ENCODE data around the gene FOXP4.

The FOXP4 gene

DNA sequence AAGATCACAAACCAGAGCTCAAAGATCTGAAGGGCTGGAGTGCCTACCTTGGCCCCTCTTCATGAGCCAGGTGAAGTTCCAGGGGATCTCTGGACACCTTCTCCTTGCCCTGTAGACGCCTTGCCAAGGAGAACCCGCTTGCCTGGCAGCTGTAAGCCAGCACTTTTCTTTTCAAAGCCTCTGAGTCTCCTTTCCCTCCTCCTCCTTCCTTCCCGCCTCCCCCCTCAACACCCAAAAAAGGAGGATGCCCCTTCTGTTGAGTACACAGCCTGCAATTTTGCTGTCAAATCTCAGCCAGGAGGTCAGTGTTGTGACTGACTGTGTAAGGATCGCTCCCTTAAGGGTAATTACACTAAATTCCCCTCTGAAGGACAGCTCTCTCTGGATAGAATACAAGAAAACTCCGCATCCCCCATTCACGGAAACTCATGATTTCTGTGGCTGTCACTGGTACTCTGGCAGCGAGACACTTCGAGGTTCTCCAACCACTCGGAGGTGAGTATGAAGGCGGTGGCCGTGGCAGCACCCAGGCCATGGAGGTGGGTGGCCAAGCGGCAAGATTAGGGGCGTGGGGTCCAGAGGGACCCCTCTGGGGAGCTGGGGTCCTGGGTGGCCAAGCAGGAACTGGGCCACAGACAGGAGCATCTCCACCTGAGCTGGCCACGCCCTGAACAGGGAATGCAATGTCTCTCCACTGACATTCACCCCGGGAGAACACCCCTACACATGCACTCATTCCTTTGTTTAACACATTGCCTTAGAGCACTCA, 23.2 kb upstream of the FOXP4 start:
- no peak for DNase-seq

DNA sequence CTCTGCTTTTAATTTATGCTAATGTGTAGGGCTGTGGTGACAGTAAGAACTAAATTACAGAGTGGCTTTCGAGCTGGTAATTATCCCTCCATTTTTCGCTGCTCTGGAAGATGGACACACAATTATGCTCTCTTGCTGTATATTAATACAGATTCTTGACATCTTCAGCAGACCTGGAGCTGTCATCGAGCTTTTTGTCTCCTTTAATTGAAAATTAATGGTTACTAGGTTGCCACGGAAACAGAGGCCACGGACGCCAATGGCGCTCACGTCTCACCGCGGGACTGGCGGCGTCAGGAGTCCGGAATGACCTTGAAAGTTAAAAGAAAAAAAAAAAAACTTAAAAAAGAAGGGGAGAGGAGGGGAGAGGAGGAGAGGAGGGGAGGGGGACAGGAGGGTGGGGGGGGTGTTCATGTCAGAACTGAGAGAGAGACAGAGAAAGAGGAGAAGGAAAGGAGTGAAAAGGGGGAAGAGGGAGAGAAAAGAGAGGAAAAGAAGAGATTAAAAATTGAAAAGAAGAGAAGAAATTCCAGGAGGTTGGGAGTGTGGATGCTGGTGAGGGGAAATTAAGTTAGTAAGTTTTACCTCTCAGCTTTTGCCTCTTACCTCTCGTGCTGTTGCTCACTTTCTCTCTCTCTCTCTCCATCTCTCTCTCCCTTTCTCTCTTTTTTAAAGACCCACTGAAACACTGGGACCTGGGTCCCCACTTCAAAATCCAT, 22.1 kb upstream of the FOXP4 start:
- no peak for DNase-seq

DNA sequence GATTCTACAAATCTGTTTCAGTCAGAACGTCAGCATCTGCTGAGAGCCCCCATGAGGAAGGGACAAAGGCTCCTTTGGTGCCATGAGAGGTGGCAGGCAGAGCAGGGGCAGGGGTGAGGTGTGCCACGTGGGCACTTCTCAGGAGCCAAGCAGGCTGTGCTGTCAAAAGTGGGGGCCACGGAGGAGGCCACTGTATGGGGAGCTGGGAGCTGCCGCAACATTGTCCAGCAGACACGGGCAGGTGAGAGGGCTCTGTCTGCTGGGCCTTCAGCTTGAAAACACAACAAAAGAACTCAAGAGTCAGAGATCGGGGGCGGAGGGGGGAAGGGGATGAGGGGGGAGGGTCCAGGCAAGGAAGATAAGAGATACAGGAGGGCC, 21.6 kb upstream of the FOXP4 start:
- no peak for DNase-seq

DNA sequence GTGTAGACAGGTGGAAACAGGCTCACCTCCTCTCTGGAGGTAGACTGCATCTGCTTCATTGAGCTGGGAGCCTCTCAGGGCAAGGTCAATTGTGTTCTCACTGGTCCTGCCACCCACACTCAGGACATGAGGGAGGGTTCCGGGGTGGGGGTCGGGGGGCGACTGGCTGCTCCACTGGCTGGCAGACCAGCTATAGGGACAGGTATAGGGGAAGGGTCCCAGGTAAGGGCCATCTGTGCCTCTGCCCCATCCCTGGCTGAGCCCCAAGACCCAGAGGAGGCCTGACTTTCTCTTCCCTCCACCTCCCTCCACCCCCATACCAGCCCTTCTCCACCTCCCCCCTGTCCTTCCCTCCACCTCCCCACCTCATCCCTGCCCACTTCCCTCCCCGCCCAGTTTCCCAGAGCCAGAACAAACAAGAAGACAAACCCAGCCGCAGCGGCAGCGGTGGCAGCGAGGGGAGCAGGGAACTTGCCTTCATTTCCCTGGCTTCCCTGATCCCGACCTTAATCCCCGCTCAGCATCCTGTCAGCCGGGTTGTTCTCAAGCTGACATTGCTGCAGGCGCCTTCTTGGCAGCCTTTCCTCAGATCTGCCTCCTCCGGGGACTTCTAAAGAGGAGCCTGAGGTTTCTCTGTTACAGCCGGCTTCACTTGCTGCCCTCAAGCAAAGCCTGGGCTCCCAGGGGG, 18.3 kb upstream of the FOXP4 start:
- DNase-seq: no peak

DNA sequence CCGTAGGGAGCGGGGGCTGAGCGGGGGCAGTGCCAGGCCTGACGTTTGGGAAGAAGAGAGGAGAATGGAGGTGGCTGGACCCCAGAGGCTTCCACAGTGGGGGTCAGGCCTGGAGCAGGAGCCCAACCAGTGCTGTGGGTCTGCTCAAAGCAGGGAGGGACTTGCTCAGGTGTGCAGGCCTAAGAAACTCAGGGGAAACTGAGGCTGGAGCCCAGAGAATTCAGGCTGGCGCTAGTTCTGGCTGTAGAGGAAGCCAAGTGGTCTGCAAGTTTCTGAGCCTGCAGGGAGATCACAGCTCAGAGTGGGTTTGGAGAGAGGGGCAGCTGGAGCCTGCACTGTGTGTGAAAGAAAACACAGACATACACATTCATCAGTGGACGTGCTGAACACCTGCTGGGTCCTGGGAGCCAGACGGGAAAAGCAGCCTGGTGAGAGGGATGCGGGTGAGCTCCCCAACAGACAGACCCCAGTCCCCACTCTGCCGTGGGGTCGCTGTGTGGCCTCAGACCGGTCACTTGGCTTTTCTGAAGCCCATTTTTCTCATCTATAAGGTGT, 17.7 kb upstream of the FOXP4 start:
- DNase-seq: no peak

DNA sequence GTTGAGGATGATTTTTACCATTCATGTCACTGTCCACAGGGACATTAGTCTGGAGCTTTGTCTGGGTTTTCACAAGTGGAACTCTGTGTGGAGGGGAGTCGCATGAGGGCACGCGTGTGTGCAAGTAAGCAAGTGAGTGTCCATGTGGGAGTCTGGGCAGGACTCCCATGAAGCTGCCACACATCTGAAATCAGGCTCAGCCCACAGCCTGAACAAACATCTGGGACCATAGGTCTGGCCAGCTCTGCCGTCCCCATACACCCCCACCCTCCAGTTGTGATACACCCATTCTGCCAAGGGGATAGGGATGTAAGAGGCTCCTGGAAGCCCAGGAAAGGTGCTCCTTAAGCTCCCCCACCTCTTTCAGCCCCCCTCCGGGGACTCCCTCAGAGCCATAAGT, 17.1 kb upstream of the FOXP4 start:
- no peak for DNase-seq

DNA sequence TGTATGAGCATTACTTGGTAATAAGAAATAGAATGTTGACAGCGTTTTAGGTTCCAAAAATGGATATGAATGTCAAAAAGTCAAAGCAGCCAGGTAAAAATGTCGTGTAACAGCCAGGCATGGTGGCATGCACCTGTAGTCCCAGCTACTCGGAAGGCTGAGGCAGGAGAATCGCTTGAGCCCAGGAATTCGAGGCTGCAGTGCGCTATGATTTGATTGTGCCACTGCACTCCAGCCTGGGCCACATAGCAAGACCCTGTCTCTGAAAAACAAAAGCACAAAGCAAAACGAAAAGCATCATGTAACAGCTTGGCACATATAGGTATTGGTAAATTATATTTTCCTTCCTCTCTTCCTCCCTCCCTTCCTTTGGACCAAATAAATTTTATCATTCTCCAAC, 16.2 kb upstream of the FOXP4 start:
- DNase-seq: no peak

DNA sequence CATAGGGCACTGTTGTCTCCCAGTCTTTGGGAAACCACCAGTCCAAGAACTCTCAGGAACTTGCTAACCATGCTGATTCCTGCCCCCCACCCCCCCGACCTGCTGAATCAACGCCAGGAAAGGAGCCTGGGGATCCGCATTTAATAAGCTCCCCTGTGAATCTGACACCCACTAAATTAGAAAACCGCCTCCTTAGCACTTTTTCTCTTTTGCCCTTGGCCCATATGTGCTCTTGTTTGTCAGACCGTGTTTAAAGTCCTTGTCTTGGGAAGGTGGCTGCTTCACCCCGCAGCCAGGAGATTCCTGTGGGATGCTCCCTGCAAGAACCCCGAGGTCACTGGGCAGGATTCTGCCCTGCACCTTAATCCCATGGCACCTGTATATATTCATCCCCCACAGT, 15.7 kb upstream of the FOXP4 start:
- DNase-seq: no peak

DNA sequence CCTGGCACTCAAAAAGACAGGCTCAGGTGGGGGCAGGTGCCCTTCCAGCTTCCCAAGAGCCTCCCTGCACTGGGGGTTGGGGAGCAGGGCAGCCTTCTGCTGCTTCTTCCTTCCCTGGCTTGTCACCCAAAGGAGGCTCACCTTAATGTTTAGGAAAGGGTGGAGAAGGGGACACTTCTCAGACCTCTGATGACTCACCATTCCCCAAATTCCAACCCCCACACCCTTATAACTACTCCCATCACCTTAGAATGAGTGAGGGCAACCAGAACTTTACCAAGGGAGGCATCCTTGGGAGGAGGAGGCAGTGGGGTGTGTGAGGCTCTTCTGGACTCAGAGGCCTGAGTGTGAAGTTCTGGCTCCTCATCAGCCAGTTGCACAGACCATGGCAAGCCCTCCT, 15.2 kb upstream of the FOXP4 start:
- DNase-seq: no peak

DNA sequence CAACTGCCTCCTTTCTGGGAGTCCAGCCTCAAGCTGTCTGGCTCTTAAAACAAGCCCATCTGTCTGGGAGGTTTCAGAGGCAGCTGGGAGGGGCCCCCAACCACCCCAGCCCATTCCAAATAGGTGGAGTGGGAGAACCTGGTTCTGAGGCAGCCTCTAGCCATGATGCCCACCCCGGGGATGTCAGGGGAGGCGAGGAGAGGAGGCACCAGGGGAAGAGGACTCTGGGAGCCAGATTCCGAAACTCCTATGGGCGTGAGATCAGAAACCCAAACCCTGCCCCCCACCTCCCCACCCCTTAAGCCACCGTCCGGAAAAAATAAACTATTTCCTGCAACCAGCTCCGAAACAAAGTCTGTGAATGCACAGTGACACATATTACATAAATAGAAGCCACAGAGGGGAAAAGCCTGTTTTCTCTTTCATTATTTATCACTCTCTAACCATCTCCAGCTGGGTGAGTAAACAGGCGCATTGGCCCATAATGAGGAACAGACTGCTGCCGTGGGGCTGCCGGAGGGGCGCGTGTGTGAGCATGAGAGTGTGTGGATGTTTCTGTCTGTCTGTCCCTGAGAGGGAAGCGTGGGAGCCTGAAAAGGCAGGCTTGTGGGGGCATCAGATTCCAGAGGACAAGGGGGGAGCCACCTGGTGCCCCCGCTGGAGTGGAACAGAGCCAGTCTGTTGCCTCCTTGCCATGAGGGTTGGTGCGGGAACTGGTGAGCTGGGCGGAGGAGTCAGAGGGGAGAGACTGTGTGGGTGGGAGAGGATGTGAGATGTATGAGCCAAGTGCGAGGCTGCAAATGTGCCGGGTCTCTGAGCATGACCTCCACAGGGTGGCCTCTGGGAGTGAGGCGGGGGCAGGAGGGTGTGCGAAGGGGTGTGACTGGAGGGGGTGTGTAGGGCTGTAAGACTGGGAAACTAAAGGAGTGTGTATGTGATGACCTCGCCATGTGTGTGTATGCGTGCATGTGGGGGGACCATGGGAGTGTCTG, 14.3 kb upstream of the FOXP4 start:
- peak; percentile 82 for DNase-seq

DNA sequence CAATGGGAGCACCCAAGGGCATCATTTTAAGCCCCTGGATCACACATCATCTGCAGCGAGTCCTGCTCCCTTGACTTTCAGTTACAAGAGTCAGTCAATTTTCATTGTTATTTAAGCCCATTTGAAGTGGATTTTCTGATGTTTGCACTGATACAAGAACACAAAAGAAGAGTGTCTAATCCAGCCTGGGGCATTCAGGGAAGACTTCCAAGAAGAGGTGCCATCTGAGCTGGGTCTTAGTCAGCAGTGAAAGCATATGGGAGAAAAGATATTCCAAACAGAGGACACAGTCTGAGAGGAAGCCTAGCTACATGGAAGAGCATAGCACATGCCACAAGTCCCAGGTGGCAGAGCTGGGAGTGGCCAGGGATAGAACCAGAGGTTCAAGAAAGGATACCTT, 10.4 kb upstream of the FOXP4 start:
- DNase-seq: no peak

DNA sequence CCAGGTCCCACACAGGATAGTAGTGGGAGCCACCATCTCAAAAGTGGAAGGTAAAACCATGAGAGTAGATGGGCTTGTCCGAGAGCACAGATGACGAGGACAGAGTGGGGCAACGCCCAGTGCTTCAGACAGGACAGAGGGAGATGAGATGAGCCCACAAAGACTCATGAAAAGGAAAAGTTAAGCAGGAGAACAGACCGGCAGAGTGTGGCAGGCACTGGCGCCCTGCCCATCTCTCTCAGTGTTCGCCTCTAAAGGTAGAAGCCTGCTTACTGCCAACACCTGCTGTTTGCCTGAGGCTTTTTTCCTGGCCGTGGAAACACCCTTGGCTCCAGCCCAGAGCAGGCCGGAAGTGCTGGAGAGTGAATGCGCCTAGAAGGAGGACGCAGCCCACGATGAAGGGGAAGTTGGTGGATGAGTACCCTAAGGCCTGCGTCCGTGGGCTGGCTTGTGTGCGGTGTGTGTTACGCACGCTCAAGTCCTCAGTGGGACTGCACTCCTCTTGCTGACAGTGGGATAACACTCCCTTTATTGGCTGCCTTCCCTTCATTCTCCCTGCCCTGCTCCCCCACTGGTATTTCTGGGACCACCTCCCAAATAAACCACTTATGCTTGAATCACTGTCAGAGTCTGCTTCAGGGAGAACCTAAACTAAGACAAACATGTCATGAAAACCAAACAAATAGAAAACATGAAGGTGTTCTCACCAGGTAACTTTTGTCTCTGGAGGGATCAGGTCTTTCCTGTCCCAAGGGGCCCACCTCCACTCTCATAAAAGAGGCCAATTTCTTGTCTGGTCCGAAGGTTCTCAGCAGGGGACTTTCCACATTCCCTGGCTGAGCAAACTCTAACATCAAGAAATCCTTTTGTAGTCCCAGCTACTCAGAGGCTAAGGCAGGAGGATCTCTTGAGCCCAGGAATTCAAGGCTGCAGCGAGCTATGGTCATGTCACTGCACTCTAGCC, 9.1 kb upstream of the FOXP4 start:
- no peak for DNase-seq

DNA sequence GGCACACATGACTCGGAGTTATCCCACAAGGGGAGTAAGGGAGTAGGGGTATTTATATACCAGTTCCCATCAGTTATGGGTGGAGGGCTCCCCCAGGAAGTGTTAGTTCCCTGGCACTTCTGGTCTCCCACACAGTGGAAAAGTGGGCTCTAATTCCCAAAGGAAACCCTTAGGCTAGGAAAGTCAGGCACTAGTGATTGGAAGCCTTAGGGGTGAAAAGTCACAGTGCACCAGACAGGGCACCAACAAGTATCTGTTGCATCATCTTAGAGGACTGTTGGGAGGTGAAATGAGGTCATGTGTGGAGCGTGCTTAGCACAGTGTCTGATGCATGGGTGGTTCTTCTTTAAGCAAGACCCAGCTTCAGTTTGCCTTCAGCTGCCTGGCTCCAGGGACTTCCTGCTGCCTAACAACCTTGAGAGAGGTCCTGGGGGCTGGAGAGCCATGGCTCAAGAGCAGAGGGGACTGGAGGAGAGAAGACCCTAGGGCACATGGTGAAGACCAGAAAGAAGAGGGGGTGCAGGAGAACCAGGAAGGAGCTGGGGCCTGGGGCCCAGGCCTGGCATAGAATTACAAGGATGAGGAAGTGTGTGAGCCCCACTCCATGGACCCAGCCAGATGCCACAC, 7.5 kb upstream of the FOXP4 start:
- no peak for DNase-seq

DNA sequence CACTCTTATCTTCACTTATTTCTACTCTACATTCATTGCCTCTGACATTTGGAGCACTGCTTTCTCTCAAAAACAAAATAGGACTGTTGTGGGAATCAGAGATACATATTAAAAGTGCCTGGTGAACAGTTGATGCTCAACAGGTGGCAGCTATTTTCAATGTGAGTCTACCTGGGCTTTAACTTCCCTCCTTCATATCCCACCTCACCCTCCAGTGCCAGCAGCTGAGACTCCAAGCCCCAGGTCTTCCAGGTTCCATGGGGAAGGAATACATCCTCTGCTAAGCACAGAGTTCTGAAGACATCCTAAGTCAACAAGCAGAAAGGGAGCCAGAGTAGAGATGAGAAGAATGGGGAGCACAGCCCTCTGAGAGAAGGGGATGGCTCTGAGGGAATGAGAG, 7.0 kb upstream of the FOXP4 start:
- DNase-seq: no peak

DNA sequence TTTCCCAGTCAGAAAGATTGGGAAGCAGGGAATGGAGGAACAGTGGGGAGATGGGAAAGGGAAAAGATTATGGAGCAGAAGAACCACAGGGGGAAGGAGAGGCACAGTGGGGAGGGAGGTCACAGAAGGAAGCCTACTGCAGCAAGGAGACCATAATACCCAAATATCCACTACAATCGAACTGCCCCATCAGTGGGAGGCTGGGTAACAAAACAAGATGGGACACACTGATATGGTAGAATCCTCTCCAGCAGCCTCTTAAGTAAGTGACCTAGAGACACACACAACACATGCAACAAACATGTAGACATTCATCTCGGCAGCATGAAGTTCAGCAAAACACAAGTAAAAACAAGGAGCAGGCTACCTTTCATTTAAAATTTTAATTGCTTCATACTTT, 4.8 kb upstream of the FOXP4 start:
- no peak for DNase-seq

DNA sequence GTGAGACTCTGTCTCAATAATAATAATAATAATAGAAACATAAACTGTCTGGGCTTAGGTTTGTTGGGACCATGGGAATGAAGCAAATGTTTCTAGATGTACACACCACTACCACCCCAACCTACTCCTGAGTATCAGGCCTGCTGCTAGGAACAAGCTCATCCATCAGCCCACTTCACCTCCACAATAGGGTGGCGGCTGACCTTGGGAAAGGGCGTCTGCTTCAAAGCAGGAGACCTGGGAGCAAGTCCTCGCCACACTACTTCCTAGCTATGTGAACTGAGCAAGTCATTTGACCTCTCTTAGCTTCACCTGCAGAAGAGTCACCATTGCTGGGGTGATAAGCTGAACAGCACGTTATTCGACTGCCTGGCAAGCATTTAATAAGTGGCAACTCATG, 3.1 kb upstream of the FOXP4 start:
- no peak for DNase-seq

DNA sequence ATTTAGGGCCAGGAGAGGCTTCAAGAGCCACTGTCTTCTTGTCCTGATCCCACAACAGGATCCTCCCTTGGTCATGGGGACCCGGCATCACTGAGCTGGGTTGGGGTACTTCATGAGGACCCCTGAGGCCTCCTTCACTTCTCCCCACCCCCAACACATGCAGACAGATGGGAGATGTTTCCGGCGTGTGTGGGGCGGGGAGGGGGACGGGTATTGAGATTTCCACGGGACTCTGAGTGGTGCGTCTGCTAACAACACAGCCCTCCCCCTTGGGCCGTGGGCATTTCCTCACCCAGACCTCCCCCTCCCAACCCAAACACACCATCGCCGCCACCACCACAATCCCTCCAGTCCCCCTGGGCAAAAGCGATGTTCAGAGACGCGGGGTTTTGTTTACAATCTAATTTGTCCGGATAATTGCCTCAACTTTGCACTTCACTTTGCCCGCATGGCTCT, 906 bp upstream of the FOXP4 start:
- DNase-seq: no peak

DNA sequence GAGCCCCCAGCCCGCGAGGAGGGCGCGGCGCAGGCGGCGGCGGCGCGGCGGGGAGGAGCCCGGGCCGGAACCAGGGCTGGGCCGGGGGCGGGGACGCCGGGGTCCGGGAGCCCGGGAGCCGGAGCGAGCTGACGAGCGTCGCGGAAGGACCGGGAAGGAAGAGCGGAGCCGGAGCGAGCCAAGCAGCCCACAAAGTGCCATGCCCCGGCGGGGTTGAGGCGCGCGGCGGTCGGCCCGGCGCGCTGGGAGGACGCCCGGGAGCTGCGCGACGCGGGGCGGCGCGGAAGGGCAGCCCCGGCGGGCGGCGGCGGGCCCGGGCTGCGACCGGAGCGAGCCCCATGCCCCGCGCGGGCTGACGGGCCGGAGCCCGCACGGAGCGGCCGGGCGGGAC, 289 bp downstream of the FOXP4 start:
- DNase-seq: peak; percentile 31

DNA sequence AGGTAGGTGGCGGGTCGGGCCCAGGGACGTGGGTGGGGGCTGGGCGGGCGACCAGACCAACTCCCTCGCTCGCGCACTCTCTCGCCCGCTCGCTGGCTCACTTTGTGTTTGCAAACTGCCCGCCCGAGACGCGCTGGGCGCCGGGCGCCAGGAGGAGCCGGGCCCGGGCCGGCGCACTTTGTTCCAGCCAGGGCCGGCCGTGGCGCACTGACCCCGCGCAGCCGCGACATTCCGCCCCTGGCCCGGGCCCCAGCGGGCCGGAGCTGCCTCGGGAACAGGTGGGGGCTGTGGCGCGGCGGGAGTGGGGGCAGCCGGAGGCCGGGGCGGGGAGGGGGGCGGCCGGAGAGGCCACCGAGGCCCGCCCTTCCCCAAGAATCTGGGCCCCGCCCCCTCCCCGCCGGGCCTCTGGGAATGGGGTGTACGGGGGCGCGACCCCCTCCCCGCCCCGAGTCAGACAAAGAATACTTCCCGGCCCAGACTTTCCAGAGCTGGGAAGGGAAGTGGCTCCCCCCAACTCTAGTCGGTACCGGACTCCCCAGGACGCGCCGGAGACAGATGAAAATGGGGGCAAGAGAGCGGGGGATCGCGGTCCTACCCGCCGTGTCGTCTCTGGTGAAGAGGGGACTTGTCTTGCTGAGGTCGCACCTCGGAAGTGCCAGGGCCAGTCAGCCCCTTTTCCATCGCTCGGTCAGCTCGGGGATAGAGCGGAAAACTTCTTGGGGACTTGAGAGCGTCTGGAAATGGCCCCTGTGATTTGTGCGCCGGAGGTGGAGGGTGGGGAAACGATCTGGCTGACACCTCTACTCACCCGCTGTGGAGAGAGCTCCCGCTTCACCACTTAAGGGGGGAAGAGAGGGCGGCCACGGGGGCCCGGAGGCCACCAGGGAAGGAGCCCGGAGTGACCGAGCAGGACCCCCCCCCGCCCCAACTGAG, 951 bp downstream of the FOXP4 start:
- no peak for DNase-seq

DNA sequence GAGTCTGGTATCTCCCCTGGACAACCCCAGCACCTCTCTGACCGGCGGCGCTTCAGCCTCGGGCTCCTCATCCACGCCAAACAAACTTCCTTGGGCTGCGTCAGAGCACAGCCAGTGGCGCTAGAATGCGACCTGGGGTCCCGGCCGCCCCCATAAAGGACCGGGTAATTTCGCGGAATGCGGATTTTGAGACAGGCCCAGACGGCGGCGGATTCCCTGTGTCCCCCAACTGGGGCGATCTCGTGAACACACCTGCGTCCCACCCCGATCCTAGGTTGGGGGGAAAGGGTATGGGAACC, 1.6 kb downstream of the FOXP4 start:
- no peak for DNase-seq

All from stimulated activated CD4-positive, alpha-beta T cell treated with anti-CD3 and anti-CD28 coated beads, Interleukin-1b, Interleukin-23, amount 100 ng/mL, for 48 hours (primary cell).